Vagina (tissue), 2 donors: ENCODE data around the gene CCDC102A.

Source experiments
- CTCF ChIP-seq, 3 experiments: fragments of 450-650 bp in 2 of 3; fragments of 200-600 bp in 1 of 3; sonication (generic) in 1 of 3; IDR thresholded peaks; one replicate each; pipeline ENCODE4 v1.5.1; 2017 to 2019; ENCODE audit warnings: antibody characterized with exemption in 3 of 3, mild to moderate bottlenecking in 2 of 3, moderate library complexity in 2 of 3
- POLR2A ChIP-seq, 2 donors: fragments of 450-650 bp; IDR thresholded peaks; one replicate each; pipeline ENCODE4 v1.6.1; 2017; ENCODE audit warnings: antibody characterized with exemption in 2 of 2, mild to moderate bottlenecking in 2 of 2, moderate library complexity in 2 of 2
- POLR2AphosphoS5 ChIP-seq, 2 donors: sonication (generic); formaldehyde crosslinking; IDR thresholded peaks; one replicate each; pipeline ENCODE4 v1.9.0; 2017; ENCODE audit warnings: antibody characterized with exemption in 2 of 2, mild to moderate bottlenecking in 2 of 2, low read depth in 1 of 2; ENCODE audit not compliant: insufficient read depth in 1 of 2

- TF ChIP-seq POLR2A (IDR thresholded peaks at IDR 0.05) (no peak), POLR2AphosphoS5 (IDR thresholded peaks at IDR 0.05; ENCODE audit: insufficient read depth in 1 of 2, low read depth in 1 of 2) (no peak), CTCF (IDR thresholded peaks at IDR 0.05) (no peak)
Observed at GRCh38 chr16:57504491-57504890, 31.9 kb downstream of the CCDC102A start.
